Ovary (tissue), 3 donors: ENCODE measurements around the gene MROH2A.

Experiments
- CTCF ChIP-seq, 3 donors: fragments of 450-650 bp in 2 of 3; fragments of 200-600 bp in 1 of 3; IDR thresholded peaks; one replicate each; pipeline versions ENCODE4 v1.5.1 to v1.8.0; 2016 to 2022; ENCODE audit warnings: antibody characterized with exemption in 3 of 3, mild to moderate bottlenecking in 1 of 3
- POLR2A ChIP-seq: fragments of 450-650 bp; IDR thresholded peaks from one replicate; pipeline ENCODE4 v1.6.1; 2017; ENCODE audit warnings: antibody characterized with exemption, mild to moderate bottlenecking, moderate library complexity
- donor health status: DM: no; HTN: no; CAD: no.

- no peak for TF ChIP-seq CTCF (IDR thresholded peaks at IDR 0.05)
- no peak for TF ChIP-seq POLR2A
Observed at GRCh38 chr2:233810385-233810784, 32.3 kb downstream of the MROH2A start.
